OCI-LY1 (cell line): ENCODE measurements around the gene RSPRY1.

ENCODE experiments used
- H2AFZ ChIP-seq: fragments of 200-600 bp; sonication (generic), shearing (Covaris generic); 2 replicates; pipeline ENCODE4 v1.6.0; 2014; ENCODE audit warnings: antibody characterized with exemption, mild to moderate bottlenecking, low read length
- H3F3A ChIP-seq: fragments of 200-600 bp; sonication (generic), shearing (Covaris generic); 2 replicates; pipeline ENCODE4 v1.6.0; 2014; ENCODE audit warnings: mild to moderate bottlenecking, antibody characterized with exemption, low read length, moderate library complexity; ENCODE audit not compliant: insufficient read depth
- H3K27ac ChIP-seq: fragments of 200-600 bp; sonication (generic); 2 replicates; pipeline ENCODE4 v1.5.1; 2014; ENCODE audit warnings: low read length, mixed run types, mild to moderate bottlenecking, low read depth; ENCODE audit not compliant: poor library complexity, severe bottlenecking
- H3K27me3 ChIP-seq: fragments of 200-600 bp; sonication (generic); 2 replicates; pipeline ENCODE4 v1.6.0; 2014; ENCODE audit warnings: antibody characterized with exemption, mild to moderate bottlenecking, low read length, moderate library complexity; ENCODE audit not compliant: insufficient read depth
- H3K36me3 ChIP-seq: fragments of 200-600 bp; sonication (generic); 2 replicates; pipeline ENCODE4 v1.6.1; 2014; ENCODE audit warnings: mild to moderate bottlenecking, antibody characterized with exemption, low read length, moderate library complexity, mixed read lengths; ENCODE audit not compliant: insufficient read depth
- H3K4me1 ChIP-seq: fragments of 200-600 bp; sonication (generic); 2 replicates; pipeline ENCODE4 v1.5.1; 2014; ENCODE audit warnings: mild to moderate bottlenecking, low read length, moderate library complexity; ENCODE audit not compliant: insufficient read depth, severe bottlenecking
- H3K4me2 ChIP-seq: fragments of 200-600 bp; sonication (generic), shearing (Covaris generic); 2 replicates; pipeline ENCODE4 v1.6.1; 2014; ENCODE audit warnings: low read length
- H3K4me3 ChIP-seq: fragments of 200-600 bp; sonication (generic); 2 replicates; pipeline ENCODE4 v1.5.1; 2014; ENCODE audit warnings: low read length, low read depth, mild to moderate bottlenecking, mixed read lengths; ENCODE audit not compliant: poor library complexity, severe bottlenecking
- H3K79me2 ChIP-seq: fragments of 200-600 bp; shearing (Covaris generic); 2 replicates; pipeline ENCODE4 v1.6.1; 2016; ENCODE audit warnings: mixed run types, low read length, mixed read lengths; ENCODE audit not compliant: insufficient read depth
- H3K9ac ChIP-seq: fragments of 200-600 bp; sonication (generic), shearing (Covaris generic); 2 replicates; pipeline ENCODE4 v1.6.1; 2014; ENCODE audit warnings: mild to moderate bottlenecking, low read length, mixed read lengths
- H3K9me2 ChIP-seq: fragments of 200-600 bp; sonication (generic), shearing (Covaris generic); 2 replicates; pipeline ENCODE4 v1.6.1; 2014; ENCODE audit warnings: low read depth, mild to moderate bottlenecking, low read length, mixed read lengths
- H3K9me3 ChIP-seq: fragments of 200-600 bp; shearing (Covaris generic); 2 replicates; pipeline ENCODE4 v1.6.1; 2014; ENCODE audit warnings: low read length, mixed read lengths
- H4K20me1 ChIP-seq: fragments of 200-600 bp; sonication (generic), shearing (Covaris generic); 2 replicates; pipeline ENCODE4 v1.6.0; 2016; ENCODE audit warnings: mild to moderate bottlenecking, low read length; ENCODE audit not compliant: insufficient read depth
- CTCF ChIP-seq: fragments of 200-600 bp; sonication (generic), shearing (Covaris generic); IDR thresholded peaks from 2 replicates; pipeline ENCODE4 v1.5.1; 2017; ENCODE audit warnings: mild to moderate bottlenecking, antibody characterized with exemption, low read length, moderate library complexity, mixed read lengths
- EZH2 ChIP-seq: fragments of 200-600 bp; sonication (generic), shearing (Covaris generic); IDR thresholded peaks from 2 replicates; pipeline ENCODE4 v1.8.0; 2017; ENCODE audit warnings: borderline replicate concordance, mixed run types, mild to moderate bottlenecking, antibody characterized with exemption, low read length, moderate library complexity, mixed read lengths

The RSPRY1 gene

DNA sequence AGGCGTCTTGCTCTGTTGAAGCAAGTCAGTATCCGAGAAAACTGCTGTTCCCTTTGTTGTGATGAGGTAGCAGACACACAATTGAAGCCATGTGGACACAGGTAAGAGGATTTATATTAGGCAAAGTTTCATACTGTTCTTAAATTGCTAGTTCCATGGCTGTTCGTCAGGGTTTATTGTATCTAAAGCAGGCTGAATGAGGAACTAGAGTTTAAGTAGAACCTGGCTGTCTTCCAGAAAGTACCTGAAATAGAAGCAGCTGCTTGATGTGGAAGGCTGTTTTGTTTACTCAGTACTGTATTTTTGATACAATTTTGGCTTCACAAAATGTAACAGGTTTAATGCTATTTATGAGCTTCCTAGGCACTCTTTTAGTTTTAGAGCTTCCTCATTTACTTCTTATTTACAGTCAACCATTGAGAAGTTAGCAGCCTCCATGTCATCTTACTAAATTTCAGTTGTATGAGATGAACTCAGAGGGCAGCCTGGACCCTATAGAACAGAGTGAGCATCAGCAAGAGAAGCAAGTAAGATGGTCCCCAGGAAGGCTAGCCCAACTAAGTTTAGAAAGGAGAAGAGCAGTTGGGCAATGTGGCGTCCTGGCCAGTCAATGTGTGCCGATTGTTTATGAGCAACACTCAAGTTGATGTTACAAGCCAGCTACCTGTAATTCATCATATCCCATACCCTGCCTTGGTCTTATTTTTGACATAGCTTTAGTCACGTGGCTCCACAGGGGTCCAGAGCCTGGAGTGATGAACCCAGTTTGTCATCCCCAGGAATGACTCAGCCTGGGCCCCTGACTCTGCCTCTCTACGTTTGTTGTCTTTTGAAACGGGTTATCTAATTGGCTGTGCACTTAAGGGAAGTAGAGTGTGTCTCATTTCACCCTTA is 49.2 kb downstream of the RSPRY1 start:
- Histone ChIP-seq H3K27me3 (no peaks in the 10 kb centered on the region), H3K36me3 (peaks cover 69% of the 10 kb centered on the region), H3K4me2 (peak overlapping the region; percentile 50), H3K9me2 (no peaks in the 10 kb centered on the region), H3K4me3 (peak overlapping the region; percentile 17), H3K4me1 (peaks cover 27% of the 10 kb centered on the region), H3K9me3 (no peaks in the 10 kb centered on the region), H3K79me2 (no peaks in the 10 kb centered on the region), H3F3A (no peaks in the 10 kb centered on the region; the same call in 1 of the 2 replicates), H3K9ac (peak overlapping the region; percentile 49), H2AFZ (no peak overlapping the region), H4K20me1 (no peaks in the 10 kb centered on the region), H3K27ac (peak overlapping the region; percentile 93)
- TF ChIP-seq EZH2: no peak
- no peak for TF ChIP-seq CTCF

- Histone ChIP-seq H3K27me3 (no peaks in the 10 kb centered on the region), H2AFZ (no peak overlapping the region), H3K36me3 (peaks cover 63% of the 10 kb centered on the region), H3K9me2 (no peaks in the 10 kb centered on the region), H3K4me2 (peak overlapping the region; percentile 50), H3K4me1 (peaks cover 33% of the 10 kb centered on the region), H3K9me3 (no peaks in the 10 kb centered on the region), H3K27ac (peak overlapping the region; percentile 93), H3K79me2 (no peaks in the 10 kb centered on the region), H3F3A (no peaks in the 10 kb centered on the region; the same call in 1 of the 2 replicates), H3K9ac (no peak overlapping the region; the same call in 1 of the 2 replicates), H4K20me1 (no peaks in the 10 kb centered on the region), H3K4me3 (peak overlapping the region; percentile 17)
- no peak for TF ChIP-seq CTCF
Observed at GRCh38 chr16:57236022-57236350, 49.9 kb downstream of the RSPRY1 start.

- TF ChIP-seq CTCF: no peak
- no peak for TF ChIP-seq EZH2
- no peaks in the 10 kb centered on the region for H3K9me2 ChIP-seq
- H3K27ac ChIP-seq: no peak overlapping the region
- H3K9ac ChIP-seq: no peak overlapping the region
- H2AFZ ChIP-seq: no peak overlapping the region
- H3K79me2 ChIP-seq: no peaks in the 10 kb centered on the region
- no peaks in the 10 kb centered on the region for H3K27me3 ChIP-seq
- peaks cover 38% of the 10 kb centered on the region for H3K4me1 ChIP-seq
- H3K4me2 ChIP-seq: no peak overlapping the region
- no peaks in the 10 kb centered on the region for H3K9me3 ChIP-seq
- no peaks in the 10 kb centered on the region; the same call in 1 of the 2 replicates for H3F3A ChIP-seq
- H3K36me3 ChIP-seq: peaks cover 39% of the 10 kb centered on the region
- no peak overlapping the region for H3K4me3 ChIP-seq
- H4K20me1 ChIP-seq: no peaks in the 10 kb centered on the region
Observed at GRCh38 chr16:57238682-57239081, 52.6 kb downstream of the RSPRY1 start.
